HG03442 (cell line): ENCODE measurements around the gene HBEGF.

Experiments used
- ATAC-seq: cut with Tn5 transposase; IDR thresholded peaks from one replicate; pipeline ENCODE4 v1.9.1; 2021; ENCODE audit warnings: mild to moderate bottlenecking, moderate library complexity; ENCODE audit not compliant: unreplicated experiment

HBEGF gene

DNA sequence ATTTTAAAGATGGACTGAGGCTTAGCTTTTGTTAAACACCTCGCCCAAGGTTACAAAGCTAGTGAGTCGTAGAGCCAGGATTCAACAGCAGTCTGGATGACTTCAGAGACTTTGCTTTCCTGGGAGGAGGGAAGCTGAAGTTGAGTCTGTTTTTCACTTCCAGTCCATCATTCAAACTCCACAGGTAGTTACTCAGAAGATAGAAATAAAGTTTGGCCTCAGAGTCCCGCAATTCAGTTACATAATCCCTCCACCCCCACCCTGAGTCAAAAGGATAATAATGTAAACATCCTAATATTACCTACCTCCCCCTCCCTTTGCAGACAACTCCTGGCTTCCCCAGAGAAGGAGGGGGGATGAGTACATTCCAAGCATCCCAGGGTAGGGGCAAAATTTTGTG lies 8.1 kb downstream of the HBEGF start:
- ATAC-seq, result no peak

- ATAC-seq, result no peak
These were observed 8.5 kb downstream of the HBEGF start for GRCh38 chr5:140337880-140338279.

DNA sequence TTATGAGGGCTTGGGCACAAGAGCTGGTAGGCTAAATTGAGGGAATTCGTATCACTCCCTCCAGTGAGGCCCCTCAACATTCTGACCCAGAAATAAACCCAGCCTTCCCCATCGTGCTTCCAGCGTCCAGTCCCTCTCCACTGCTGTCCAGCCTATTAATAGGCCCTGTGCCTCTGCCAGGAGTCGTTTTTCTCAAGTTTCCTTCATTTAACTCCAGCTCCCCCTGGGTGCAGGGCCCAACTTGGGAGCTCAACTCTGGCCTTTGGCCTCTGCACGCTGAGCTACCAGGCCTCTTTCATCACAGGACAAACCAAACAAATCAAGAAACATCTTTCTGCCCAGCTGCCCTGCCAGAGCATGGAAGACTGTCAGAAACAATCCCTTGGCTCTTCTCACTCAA lies 10.0 kb downstream of the HBEGF start:
- ATAC-seq, result no peak

DNA sequence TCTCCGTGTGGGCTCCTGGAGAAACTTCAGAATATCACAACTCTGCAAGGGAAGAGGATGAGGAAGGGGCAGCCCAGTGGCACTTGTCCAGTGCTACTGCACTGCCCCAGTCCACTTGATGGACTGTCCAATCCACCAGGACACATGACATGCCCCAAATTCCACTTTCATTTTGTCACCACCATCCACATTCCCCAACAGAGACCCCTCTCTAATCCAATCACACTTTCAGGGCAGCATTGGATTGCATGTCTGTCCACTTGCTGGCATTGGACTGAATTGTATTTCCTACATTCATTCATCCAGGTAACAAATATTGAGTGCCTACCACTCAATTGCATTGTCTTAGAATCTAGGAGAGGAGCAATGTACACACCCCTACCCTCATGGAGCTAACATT lies 14.8 kb downstream of the HBEGF start:
- ATAC-seq, result no peak

GRCh38 chr5:140329739-140330481 lies 16.5 kb downstream of the HBEGF start:
- ATAC-seq, result no peak

GRCh38 chr5:140328036-140328764 lies 18.2 kb downstream of the HBEGF start:
- no peak for ATAC-seq

DNA sequence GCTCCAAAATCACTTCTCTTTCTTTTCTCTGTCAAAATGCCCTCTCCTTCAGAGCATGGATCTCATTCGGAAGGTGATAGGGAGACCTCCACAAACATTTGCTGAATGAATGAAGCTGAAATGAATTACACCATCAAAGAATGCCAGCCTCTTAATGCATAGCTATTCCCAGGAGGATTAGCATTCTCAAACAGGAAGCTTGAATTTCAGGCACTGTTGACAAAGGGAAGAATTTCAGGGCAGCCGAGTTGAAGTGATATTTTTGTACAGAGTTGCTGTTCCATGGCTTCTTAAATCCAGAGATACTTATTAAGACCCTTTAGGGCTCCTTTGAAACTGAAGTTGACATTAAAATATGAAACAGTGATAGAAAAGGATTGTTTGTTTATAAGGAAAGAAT lies 18.8 kb downstream of the HBEGF start:
- ATAC-seq, result no peak

DNA sequence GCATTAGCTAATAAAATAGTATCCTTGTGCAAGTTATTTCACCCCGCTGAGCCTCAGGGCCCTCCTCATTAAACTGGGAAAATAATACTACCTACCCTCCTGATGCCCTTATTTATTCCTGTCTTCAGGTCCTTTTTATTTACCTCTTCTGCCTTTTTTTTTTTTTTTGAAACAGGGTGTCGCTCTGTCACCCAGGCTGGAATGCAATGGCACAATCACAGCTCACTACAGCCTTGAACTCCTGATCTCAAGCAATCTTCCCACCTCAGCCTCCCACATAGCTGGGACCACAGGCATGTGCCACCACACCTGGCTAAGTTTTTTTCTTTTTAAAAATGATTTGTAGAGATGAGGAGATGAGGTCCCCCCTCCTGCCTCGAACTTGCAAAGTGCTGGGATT lies 20.9 kb downstream of the HBEGF start:
- no peak for ATAC-seq

GRCh38 chr5:140324617-140325241 lies 21.7 kb downstream of the HBEGF start:
- no peak for ATAC-seq

GRCh38 chr5:140324041-140324600 lies 22.3 kb downstream of the HBEGF start:
- ATAC-seq, result no peak

GRCh38 chr5:140322751-140323731 lies 23.4 kb downstream of the HBEGF start:
- ATAC-seq, result no peak

GRCh38 chr5:140321796-140322195 lies 24.6 kb downstream of the HBEGF start:
- ATAC-seq, result peak; percentile 52

GRCh38 chr5:140319833-140320232 lies 26.6 kb downstream of the HBEGF start:
- ATAC-seq, result no peak

- no peak for ATAC-seq
These were observed 27.6 kb downstream of the HBEGF start for GRCh38 chr5:140318792-140319191.

DNA sequence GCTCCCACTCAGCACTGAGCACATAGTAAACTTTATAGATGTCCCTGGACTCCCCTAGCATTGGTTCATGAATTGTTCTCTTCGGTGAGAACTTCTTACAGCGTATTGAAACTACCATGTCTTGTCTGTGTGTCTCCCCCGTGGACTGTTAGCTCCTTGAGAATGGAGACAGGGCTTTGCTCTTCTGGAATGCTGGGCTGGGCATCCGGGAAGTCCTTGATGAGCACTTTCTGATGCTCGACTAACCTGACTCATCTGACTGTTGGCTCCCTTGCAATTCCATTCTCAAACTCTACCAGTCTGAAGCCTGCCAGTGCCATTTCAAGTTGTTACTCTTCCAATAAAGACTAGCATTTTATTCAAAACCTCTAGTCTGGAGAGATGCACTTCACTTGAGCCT lies 28.5 kb downstream of the HBEGF start:
- no peak for ATAC-seq

- ATAC-seq, result no peak
These were observed 33.6 kb downstream of the HBEGF start for GRCh38 chr5:140312791-140313189.

GRCh38 chr5:140312067-140312790 lies 34.2 kb downstream of the HBEGF start:
- no peak for ATAC-seq

- no peak for ATAC-seq
These were observed 35.4 kb downstream of the HBEGF start for GRCh38 chr5:140311011-140311467.

GRCh38 chr5:140310434-140310833 lies 36.0 kb downstream of the HBEGF start:
- ATAC-seq, result no peak
